ENCODE data around the gene TBC1D14.
A peak's percentile ranks its signal among the peaks of the same experiment; 100 is the strongest.

TBC1D14 gene

DNA sequence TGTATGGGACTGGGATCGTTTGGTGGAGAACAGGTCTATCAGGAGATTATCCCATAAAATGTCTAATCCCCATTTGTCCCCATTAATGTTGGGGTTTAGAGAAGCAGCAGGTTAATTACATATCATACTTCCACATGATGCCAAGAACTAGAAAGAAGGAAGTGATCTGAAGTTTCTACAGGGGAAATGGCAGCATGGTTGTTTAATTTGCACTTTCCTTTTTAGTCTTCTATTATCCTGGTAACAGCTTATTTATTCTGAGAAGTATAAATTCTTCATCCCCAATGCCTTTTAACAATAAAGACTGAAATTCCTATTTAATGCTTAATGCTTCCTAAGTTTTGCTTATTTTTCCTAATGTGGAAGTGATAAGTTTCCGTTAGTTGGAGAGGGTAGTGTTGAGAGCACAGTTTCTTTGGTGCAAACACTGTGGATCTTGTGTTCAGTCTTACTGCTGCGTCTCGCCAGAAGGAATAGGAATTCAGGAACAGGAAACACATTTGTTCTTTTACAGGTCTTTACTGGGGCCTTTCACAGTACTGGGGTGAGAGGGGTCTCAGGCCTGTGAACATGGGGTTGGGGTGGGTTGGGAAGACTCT is 74.0 kb downstream of the TBC1D14 start:
- no peak for DNase-seq

DNA sequence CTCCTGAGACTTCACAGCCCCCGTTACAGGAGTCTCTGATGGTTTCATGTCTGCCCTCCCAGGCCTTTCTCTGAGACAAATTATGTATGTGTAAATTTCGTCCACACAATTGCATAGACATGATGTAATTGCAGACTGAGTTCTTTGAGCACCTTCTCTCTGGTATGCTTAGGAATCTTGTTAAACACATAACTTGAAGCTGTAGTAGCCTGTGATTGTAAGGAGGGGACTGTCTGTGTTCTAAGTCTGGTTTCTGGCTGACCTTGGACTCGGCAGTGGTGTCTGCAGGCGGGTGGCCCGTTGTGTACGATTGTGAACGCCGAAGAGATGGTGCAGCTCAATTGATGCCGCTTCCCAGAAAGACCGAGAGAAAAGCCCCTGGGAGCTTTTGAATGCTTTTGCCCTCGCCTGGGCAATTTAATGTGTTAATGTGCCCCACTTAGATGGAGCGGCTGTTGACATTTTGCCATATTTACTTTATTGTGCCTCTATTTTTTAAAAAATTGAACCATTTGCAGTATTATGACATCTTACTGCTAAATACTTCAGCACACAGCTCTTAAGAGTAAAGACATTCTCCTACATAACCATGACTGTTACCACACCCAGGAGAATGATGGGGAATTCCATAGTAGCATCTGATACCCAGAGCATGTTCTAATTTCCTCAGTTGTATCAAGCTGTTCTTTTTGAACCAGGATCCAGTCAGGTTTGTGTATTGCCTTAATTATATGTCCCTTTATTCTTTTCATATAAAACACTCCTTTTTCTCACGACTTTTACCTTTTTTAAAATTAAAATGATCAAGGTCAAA is 75.2 kb downstream of the TBC1D14 start:
- DNase-seq = no peak

DNA sequence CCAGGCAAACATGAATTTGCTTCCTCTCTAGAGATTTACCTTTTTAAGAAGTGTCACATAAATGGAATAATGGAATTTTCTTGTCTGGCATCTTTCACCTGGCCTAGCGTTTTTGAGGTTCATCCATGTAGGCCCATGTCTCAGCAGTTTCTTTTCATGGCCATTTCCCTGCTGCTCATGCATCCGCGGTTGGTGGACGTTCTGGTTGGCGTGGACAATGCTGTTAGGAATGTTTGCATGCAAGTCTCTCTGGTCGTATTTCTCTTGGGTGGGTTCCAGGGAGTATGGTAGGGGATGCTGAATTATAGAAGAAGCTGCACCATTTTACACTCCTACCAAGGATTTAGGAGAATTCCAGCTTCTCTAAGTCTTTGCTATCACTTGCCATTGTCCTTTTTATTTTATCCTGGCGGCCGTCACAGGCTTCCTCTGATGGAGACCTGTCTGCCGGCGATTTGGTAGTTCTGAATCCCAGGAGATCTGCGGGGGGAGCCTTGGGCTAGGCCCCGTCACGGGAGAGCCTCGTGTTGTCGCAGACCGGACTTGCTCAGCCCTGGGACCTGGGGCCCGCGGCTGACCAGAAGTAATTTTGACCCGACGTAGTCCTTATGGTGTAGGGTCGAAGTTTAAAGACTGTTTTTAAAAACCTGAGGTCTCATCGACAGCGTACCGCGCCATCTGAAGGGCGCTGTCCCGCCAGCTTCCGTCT is 76.6 kb downstream of the TBC1D14 start:
- no peak for DNase-seq

DNA sequence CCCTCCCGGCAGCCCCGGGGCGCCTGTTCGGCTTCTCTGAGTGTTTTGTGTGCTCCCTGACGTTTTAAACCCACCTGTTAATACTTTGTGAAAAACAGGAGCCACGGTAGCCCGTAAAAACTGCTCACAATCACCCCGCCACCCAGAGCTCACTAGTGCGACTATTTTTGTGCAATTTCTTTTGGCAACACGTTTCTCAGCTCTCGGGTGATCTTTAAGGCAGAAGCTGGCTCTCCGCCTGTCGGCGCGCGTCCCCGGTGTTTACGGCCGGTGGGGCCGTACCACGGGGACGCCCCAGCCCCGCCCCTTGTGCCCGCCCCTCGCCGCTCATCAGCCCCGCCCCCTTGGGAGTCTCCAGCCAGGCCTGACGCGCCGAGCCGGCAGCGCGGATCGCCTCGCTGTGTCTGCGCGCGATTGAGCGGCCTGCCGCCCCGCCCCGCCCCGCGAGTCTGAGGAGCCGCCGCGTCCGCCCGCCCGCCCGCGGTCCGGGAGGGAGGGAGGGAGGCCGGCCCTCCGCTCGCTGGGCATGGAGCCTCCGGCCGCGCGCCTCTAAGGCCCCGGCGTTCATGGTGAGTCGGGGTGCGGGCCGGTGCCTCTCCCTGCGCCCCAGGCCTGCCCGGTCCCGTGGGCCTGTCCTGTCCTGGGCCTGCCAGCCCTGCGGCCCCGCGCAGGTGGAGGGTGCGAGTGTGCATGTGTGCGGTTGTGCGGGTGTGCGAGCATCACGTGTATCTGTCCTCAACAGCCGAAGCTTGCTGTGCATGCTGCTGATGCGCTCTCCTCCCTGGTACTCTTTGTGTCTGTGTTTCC is 77.4 kb downstream of the TBC1D14 start:
- DNase-seq = peak; percentile 95

DNA sequence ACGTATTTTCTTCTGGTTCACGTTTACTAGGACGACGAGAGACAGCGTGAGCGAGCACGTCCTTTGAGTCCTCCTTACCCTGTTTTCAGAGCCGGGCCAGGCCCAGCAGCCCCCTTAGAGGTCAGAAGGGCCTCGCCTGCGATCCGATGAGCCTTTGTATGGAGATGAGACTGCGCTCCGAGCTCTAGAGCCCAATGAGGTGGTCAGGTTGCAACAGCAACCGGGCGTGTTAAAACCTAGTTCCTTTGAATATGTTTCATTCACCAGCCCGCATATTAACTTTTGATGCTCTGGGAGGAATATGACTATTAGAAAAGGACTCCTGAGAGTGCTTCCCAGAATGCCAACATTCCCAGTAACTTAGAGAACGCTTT is 77.9 kb downstream of the TBC1D14 start:
- DNase-seq = no peak

DNA sequence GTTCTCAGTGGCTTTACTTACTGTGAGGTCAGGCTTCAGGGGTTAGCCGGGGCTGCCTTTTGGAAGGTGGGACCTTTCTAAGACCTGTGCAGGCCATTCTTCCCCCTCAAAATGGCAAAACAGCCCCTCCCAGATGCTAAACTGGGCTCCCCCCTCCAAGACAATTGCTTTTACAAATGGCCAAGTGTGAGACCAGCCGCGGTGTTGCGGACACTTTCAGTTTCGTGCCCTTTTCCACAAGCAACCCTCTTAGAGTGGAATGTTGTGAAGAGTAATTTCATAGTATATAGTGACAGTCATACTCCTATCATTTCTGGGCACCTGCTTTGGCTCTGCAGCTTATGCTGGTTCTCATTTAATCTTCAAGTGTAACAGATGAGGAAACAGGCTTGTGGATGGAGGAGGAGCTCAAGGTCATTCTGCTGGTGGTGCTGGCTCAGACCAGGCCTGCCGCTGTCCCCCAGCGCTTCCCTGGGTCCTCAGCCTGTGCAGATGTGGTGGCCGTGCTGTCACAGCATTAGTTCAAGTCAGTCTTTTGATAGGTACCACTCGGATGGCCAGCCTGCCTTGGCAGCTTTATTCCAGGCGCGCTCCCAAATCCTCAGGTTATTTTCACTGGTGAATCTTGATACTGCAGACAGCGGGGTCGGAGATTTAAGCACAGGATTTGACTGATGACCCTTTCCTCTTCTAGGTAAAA is 78.5 kb downstream of the TBC1D14 start:
- peak; percentile 57 for DNase-seq

DNA sequence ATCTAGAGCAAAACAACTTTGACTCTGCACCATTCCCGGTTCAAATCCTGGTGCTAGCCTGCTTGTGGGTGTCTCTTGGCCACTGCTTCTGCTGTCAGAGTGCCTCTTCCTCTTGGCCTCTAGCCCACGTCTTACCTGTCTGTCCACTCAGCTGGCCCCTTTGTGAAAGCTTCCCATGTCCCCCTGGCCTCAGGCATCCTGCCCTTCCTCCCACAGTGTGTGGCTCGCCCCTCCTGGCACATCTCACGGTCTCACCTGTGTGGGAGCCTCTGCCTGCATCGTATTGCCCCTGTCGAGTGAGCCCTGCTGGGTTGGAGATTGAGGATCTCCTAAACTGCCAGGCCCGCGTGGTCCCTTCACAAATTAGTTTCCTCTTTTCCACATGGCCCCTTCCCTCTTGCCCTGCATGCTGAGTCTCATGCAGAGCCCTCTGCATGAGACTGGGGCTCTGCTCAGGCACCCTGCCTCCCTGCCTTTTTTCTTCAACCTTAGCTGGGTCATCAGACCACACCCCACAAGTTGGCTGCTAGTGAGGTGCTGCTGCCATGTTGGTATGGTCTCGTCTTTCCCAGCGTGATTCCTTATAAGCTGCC is 79.8 kb downstream of the TBC1D14 start:
- DNase-seq = peak; percentile 53

DNA sequence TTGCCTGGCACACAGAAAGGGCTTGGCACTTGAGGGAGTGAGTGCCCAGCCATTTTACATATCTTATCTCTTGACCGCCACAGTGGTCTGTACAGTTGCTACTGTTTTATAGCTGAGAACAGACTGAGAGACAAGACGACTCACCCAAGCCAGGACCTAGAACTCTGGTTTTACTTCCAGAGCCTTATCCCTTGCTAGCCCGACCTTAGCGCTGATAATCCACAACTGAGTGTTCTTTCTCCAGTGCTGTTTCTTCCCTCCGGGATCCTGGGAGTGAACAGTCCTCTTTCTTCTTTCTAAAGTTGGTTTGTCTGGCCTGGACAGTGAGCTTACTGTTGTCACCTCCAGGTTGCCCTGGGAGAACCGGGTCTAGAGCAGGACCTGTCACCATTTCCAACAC is 81.0 kb downstream of the TBC1D14 start:
- DNase-seq = peak; percentile 42

DNA sequence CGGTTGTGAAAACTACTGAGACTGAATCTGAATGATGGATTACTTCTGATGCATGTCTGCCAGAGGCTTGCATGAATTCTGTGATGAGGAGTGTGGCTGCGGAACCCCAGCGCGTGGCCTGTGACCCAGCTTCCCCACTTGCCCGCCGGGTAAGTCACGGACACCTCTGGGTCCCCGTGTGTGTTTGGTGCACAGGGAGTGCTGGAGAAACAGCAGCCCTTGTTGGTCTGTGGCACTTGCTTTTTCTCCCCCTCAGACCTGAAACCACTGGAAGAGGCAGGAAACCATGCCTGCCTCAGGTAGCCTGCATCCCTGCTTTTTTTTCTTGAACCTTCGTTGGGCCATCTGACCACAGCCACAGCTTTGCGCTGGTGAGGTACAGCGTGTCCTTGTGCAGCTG is 81.6 kb downstream of the TBC1D14 start:
- peak; percentile 32 for DNase-seq

DNA sequence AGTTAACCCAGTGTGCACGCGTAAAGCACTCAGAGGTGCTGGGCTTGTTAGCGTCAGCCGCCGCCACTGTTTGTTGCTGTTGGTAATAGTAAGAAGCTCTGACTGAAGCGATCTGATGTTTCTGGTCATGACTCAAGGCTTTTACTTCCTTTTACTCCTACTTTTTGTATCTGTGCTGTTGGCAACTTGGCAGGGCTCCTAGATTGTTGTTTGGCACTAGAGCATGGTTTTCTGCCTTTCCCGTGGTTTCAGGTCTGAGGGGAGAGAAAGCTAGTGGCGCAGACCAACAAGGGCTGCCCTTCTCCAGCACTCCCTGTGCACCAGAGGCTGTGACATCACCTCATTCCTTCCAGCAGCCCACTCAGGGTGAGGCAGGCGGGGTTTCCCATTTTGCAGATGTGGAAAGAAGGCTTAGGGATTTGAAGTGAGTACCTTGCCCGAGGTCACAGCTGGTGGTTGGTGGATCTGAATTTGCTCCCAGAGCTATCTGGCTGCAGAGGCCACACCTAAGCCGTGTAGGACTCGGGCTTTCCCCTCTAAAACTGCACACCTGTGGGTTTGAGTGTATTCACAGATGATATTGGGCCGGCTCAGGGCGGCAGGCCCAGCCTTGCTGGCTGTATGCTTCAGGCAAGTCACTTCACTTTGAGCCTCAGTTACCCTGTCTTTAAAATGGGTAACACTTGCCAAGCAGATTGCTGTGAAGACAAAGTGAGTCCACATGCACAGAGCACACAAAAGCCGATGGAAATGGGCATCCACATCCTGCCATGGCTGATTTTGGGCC is 82.3 kb downstream of the TBC1D14 start:
- DNase-seq = no peak

DNA sequence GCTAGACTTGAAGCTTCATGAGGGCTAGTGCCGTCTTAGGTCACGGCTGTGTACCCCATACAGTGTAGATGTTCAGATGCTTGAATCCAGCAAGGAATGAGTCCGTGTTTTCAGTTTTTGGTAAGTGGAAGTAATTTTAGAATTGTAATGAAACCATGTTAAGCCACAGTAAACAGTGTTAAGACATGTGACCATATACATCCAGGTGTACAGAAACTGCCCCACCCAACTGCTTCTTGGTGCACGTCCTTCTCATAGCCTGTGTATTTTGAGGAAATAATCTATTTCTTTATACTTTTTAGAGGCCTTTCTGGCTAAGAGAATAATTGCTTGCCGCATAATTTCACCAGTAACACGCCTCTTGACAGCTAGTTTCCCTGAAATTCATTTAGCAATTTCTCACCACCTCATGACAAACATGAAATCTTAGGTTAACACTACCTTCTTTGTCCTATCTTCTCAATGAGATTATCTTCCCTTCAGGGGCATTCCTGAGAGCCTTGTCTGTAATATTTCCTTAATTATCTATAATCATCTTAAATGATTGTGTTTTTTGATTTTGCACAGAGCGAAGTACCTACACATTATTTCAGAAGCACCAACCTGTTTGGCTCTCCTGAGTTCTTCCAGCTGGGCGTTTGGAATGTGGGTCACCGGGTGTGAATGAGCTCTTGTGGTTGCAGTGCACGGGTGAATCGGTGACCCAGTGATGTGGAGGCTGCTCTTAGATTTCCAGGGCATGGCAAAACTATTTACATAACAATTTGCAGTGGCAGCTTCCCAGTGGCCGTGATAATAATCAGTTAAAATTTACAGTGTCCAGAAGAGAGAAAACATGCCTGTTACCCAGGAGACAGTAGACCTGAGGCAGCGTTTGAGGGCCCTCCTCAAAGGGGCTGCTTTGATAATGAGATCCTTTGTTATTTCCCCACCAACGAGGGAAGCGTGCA is 83.4 kb downstream of the TBC1D14 start:
- no peak for DNase-seq

DNA sequence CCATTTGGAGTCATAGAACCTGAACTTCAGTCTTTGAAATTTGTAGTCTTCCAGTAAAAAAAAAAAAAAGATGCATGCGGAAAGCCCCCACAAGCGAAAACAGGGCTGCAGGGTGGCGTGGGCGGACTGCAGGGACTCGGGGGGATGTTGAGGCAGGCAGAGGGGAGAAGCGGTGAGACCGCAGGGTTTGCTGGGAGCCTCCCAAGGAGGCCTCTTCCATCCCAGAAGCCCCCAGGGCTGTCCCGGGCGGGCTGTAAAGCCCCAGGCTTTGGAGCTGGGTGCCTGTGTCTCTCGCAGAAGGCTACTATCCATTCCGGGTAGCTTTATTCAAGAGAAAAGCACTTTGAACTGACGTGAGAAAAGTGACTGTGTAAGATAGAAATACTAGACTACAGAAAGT is 86.9 kb downstream of the TBC1D14 start:
- no peak for DNase-seq

DNA sequence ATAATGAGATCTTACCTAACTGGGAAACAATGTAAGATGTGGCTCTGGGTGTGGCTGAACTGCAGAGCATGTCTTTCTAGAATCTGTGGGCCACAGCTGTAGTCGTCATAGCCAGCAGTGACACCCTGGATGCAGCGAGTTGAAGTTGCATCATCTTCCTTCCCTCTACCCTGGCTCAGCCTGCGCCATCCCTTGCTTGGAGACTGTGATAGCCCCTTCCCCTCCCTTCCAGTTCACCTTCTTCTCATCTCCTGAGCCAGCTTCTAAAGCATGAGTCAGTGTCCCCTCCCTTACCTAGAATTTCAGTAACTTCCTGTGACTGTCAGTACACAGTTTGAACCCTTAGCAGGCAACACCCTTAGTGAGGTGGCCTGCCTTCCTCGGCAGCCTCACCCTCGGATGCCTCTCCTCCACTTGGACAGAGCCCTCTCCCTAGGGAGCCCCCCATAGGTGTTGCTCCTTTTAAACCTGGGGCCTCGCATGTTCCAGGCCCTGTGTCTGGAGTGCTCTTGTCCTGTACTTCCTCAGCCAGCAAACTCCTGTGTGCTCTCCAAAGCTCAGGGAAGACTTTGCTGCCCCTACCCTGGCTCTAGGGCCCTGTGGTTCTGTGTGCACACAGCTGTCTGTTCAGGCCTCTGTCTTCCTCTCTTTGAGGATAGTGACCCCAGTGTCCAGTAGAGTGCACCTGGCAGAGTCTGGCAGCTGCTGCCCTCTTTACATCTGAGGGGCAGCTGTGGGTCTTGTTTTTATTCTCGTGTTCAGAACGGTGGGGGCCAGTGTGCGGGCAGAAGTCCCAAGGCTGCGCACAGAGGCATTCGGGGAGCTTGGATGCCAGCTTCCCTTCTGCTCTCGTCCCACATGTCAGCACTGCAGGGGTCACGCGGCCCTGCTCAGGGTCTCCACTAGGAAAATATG is 89.8 kb downstream of the TBC1D14 start:
- no peak for DNase-seq

DNA sequence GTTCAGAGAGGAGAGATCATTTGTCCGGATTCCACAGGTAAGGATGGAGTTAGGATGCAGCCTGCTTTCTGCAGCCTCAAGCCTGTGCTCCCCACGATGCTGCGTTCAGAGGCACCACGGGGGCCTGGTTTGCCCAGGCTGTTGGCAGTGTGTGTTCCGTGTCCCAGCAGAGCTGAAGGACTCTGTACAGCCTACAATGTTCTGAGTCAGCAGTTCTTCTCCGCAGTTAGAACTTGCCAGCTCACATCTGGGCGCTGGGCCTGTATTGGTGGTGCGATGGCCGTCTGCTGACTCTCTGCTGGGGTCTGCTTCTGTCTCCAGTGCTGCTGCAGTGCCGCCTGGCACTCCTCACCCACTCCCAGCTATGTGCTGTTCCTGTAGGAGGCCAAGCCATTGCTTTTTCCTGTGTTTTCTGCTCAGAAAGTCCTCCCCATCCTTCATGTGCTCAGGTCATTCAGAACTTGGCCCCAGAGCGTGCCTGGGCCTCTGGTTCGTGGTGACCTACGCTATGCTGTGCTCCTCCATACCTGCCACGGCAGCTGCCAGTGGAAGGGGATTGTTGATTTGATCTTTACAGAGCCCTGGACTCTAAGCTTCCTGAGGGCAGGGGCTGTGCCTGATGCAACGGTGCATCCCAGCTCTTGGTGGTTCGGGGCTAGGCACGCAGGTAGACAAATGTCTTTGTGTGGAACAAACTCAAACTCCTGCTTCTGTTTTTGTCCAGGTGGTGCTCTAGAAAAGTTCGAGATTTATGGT is 91.0 kb downstream of the TBC1D14 start:
- no peak for DNase-seq

DNA sequence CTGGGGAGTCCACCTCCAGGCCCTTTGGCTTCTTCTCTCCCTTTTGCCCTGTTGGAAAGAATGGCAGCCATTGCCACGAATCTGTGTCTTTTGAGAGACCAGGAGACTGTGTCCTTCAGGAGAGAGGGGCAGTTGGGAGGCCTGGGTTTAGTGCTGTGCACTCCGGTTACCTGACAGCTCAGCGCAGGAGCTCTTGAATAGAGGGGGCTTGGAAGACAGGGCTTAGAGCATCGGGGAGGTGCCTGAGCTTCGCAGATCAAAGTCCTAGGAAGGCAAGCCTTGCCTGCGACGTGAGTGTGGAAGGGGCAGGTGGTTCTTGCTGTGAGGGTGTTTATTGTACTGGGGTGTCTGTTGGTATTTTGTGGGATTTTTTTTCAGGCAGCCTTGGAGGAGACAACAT is 91.6 kb downstream of the TBC1D14 start:
- DNase-seq = no peak

DNA sequence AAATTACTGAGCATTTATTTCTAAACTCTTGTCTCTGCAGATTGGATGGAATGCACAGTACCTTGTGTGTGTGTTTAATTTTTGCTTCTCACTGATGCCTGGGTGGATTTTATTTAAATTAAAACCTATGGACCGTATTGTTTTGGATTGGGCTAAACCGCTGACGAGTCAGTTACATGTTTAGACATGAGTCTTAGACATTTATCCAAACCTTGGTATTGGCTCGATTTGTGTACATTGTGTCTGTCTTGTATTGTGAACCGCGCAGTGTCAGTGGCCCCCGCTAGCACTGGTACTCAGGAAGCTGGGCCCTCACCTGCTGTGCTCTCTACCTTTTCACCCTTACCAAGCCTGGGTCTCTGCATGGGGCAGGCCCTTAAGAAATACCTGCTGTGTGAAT is 92.7 kb downstream of the TBC1D14 start:
- DNase-seq = no peak

DNA sequence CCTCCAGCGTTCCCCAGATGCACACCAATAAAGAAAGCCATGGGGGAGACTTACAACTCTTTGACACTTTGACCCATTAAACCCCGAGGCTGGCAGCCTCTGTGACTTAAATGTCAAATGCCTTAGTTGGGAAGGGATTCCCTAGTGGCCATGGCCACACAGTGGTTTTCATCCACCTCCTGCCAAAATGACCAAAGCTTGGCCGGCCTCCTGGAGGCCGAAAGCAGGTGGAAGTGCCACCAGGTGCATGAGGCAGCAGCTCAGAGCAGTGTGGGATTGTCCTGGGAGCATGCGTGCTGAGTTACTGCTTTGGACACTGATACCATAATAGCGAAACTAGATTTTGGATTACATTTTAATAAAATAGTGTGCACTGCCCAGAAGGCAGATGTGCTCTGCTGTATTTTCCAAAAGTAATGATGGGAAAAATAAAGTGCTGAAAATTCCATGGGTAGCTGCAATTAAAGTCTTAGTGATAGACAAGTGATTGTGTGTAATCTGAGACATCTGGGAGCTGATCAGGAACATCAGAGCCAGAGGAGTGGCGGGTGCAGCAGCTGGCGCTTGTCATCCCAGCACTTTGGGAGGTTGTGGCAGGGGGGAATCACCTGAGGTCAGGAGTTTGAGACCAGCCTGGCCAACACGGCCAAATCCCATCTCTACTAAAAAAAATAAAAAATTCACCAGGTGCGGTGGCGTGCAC is 93.7 kb downstream of the TBC1D14 start:
- no peak for DNase-seq

DNA sequence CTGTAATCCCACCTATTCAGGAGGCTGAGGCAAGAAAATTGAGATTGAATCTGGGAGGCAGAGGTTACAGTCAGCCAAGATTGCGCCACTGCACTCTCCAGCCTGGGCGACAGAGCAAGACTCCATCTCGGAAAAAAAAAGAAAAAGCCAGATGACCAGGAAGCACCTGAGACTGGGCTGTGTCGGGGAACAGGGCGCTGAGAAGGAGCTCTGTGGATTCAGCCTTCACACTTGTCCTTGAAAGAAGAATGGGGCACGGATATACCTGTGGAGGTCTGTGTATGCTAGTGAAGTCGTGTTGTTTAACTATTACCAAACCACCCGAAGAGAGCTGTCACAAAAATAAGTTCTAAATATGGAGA is 94.2 kb downstream of the TBC1D14 start:
- DNase-seq = no peak

Data from activated CD8-positive, alpha-beta memory T cell treated with anti-CD3 and anti-CD28 coated beads for 24 hours (primary cell).